PC-9 (cell line): ENCODE results near the gene POU3F1. TPM values are rescaled to one million over a fixed set of nuclear protein-coding genes. Genes with fewer than 3 reads are reported as not detected.

Source experiments
- BruUV-seq: library from RNA; stranded (reverse); fragments of 400-500 nt; replicated peaks from 2 replicates; lab custom pipeline; 2021; lab: Mats Ljungman, UMichigan
- CTCF ChIA-PET: fragments of 300-600 bp; sonication (Branson Sonifier 250); formaldehyde crosslinking; loops from one replicate; lab custom pipeline; 2022; ENCODE audit warnings: antibody characterized with exemption; lab: Charles Lee
- POLR2A ChIA-PET: fragments of 300-600 bp; sonication (Branson Sonifier 250); formaldehyde crosslinking; loops from one replicate; lab custom pipeline; 2022; ENCODE audit warnings: antibody characterized with exemption; ENCODE audit not compliant: unreplicated experiment; lab: Charles Lee
- DNase-seq, 2 experiments: peaks; one replicate each; pipeline versions ENCODE4 v3.0.0 to v3.0.0-alpha.2; 2015 to 2022; ENCODE audit warnings: mixed read lengths in 1 of 2
- H2AFZ ChIP-seq: fragments of 200-600 bp; sonication (generic); 2 replicates; pipeline ENCODE4 v1.8.1; 2017; ENCODE audit warnings: antibody characterized with exemption
- H3F3A ChIP-seq: fragments of 200-600 bp; sonication (generic); 2 replicates; pipeline ENCODE4 v1.8.1; 2017; ENCODE audit warnings: antibody characterized with exemption, mild to moderate bottlenecking, low read depth; ENCODE audit not compliant: insufficient read depth
- H3K27ac ChIP-seq: fragments of 200-600 bp; sonication (generic); 2 replicates; pipeline ENCODE4 v1.6.1; 2016; ENCODE audit warnings: mixed run types
- H3K27me3 ChIP-seq: fragments of 200-600 bp; sonication (generic); 2 replicates; pipeline ENCODE4 v1.6.1; 2016; ENCODE audit warnings: low read depth, mixed run types; ENCODE audit not compliant: insufficient read depth
- H3K36me3 ChIP-seq: fragments of 200-600 bp; sonication (generic); 2 replicates; pipeline ENCODE4 v1.6.1; 2016; ENCODE audit warnings: low read depth, mixed run types
- H3K4me1 ChIP-seq: fragments of 200-600 bp; sonication (generic); replicated peaks from 2 replicates; pipeline ENCODE4 v1.6.1; 2016; ENCODE audit warnings: mixed run types; ENCODE audit not compliant: insufficient read depth
- H3K4me2 ChIP-seq: fragments of 200-600 bp; sonication (generic); 2 replicates; pipeline ENCODE4 v1.6.1; 2017; ENCODE audit warnings: mixed run types
- H3K4me3 ChIP-seq: fragments of 200-600 bp; sonication (generic); 2 replicates; pipeline ENCODE4 v1.6.1; 2016; ENCODE audit warnings: mixed run types
- H3K79me2 ChIP-seq: fragments of 200-600 bp; sonication (generic); 2 replicates; pipeline ENCODE4 v1.6.1; 2017; ENCODE audit warnings: low read depth, mixed run types
- H3K9me2 ChIP-seq: fragments of 200-600 bp; sonication (generic); 2 replicates; pipeline ENCODE4 v1.8.1; 2017; ENCODE audit warnings: mild to moderate bottlenecking; ENCODE audit not compliant: insufficient read depth
- H3K9me3 ChIP-seq: fragments of 200-600 bp; sonication (generic); 2 replicates; pipeline ENCODE4 v1.8.1; 2016; ENCODE audit warnings: low read depth; ENCODE audit not compliant: insufficient read depth
- H4K20me1 ChIP-seq: fragments of 200-600 bp; sonication (generic); 2 replicates; pipeline ENCODE4 v1.8.1; 2017; ENCODE audit not compliant: insufficient read depth
- CTCF ChIP-seq: fragments of 200-600 bp; sonication (generic); conservative IDR thresholded peaks from 2 replicates; pipeline ENCODE4 v1.6.1; 2017; ENCODE audit warnings: mixed run types, antibody characterized with exemption, mild to moderate bottlenecking, moderate library complexity
- EZH2 ChIP-seq: fragments of 200-600 bp; sonication (generic); IDR thresholded peaks from 2 replicates; pipeline ENCODE4 v1.8.0; 2017; ENCODE audit warnings: antibody characterized with exemption, low read depth
- intact Hi-C: fragments of 100-400 bp; cut with micrococcal nuclease; formaldehyde crosslinking; loops from one replicate; pipeline ENCODE4 v1.10.0; 2022; ENCODE audit not compliant: unreplicated experiment
- total RNA-seq: library from RNA; stranded (reverse); gene quantifications from 2 replicates; pipeline ENCODE4 v1.2.3, GENCODE V29; 2021

Gene POU3F1
- total RNA-seq, 1 experiment from 2014 or later, result not detected

- BruUV-seq, result no TSS peak
- Histone ChIP-seq H3K36me3 (no peaks in the 10 kb centered on the region), H3K4me2 (peak overlapping the region; percentile 29; the same call in 1 of the 2 replicates), H3K9me3 (no peaks in the 10 kb centered on the region), H3F3A (0 out of 2 replicates have a peak, but pooled peaks cover 3% of the 10 kb centered on the region), H3K27me3 (no peaks in the 10 kb centered on the region), H3K4me1 (peaks cover 17% of the 10 kb centered on the region), H3K79me2 (peaks cover 19% of the 10 kb centered on the region), H3K27ac (no peak overlapping the region), H4K20me1 (no peaks in the 10 kb centered on the region), H3K9me2 (no peaks in the 10 kb centered on the region), H3K4me3 (no peak overlapping the region), H2AFZ (no peak overlapping the region)
- no peak for DNase-seq
- POLR2A ChIA-PET, result no interaction called here
- intact Hi-C loops, result no loop called here
- TF ChIP-seq CTCF (no peak), EZH2 (no peak)
- CTCF ChIA-PET, result no interaction called here
Observed at GRCh38 chr1:38006008-38006828, 40.4 kb downstream of the POU3F1 start.

GRCh38 chr1:38005195-38006007, 41.2 kb downstream of the POU3F1 start, which contains the start of gene FHL3:
TSS of gene FHL3 (minus strand) at chr1:38005514. CDS start at chr1:37999412, 6,102 bp downstream.
- H3F3A ChIP-seq, result peaks cover 9% of the 10 kb centered on the region; the same call in 1 of the 2 replicates
- peaks cover 19% of the 10 kb centered on the region for H3K79me2 ChIP-seq
- no TSS peak for BruUV-seq
- peaks cover 24% of the 10 kb centered on the region for H3K4me1 ChIP-seq
- H2AFZ ChIP-seq, result peak within 1 kb of the TSS; percentile 77
- H3K36me3 ChIP-seq, result no peaks in the 10 kb centered on the region
- no peaks in the 10 kb centered on the region for H3K27me3 ChIP-seq
- CTCF ChIA-PET, result interaction anchor here (0.8 kb wide), 1 partner anchor 490 kb away, joined by 3 read pairs; no protein-coding TSS in a partner anchor
- H3K9me3 ChIP-seq, result no peaks in the 10 kb centered on the region
- H3K9me2 ChIP-seq, result no peaks in the 10 kb centered on the region
- POLR2A ChIA-PET, result no interaction called here
- H4K20me1 ChIP-seq, result no peaks in the 10 kb centered on the region
- intact Hi-C loops, result no loop called here
- H3K4me2 ChIP-seq, result peak within 1 kb of the TSS; percentile 94
- TF ChIP-seq EZH2 (no peak), CTCF (no peak)
- H3K27ac ChIP-seq, result no peak within 1 kb of the TSS
- peak in 1 of 2 experiments; percentile 76 for DNase-seq
- peak within 1 kb of the TSS; percentile 68 for H3K4me3 ChIP-seq
